Neutrophil (primary cell): ENCODE results near the gene TLE3.

Source experiments
- H3K27ac ChIP-seq: fragments of 200-600 bp; sonication (generic); 2 replicates; pipeline ENCODE4 v1.5.1; 2016; ENCODE audit warnings: mild to moderate bottlenecking, moderate library complexity
- H3K27me3 ChIP-seq: fragments of 200-600 bp; sonication (generic); 2 replicates; pipeline ENCODE4 v1.6.0; 2016; ENCODE audit warnings: mild to moderate bottlenecking
- H3K36me3 ChIP-seq: fragments of 200-600 bp; sonication (generic); 2 replicates; pipeline ENCODE4 v1.5.1; 2017
- H3K4me1 ChIP-seq, 2 experiments: fragments of 200-600 bp in 1 of 2; sonication (generic) in 1 of 2; 1 replicate in 1 of 2; 2 replicates in 1 of 2; pipeline versions ENCODE4 v1.5.1 to v1.6.1; 2013 to 2016; ENCODE audit warnings: low read depth in 1 of 2, low read length in 1 of 2, mild to moderate bottlenecking in 1 of 2, moderate library complexity in 1 of 2; ENCODE audit not compliant: control insufficient read depth in 1 of 2, insufficient read depth in 1 of 2
- H3K4me3 ChIP-seq, 2 experiments: fragments of 200-600 bp in 1 of 2; sonication (generic) in 1 of 2; 1 replicate in 1 of 2; 2 replicates in 1 of 2; pipeline ENCODE4 v1.5.1; 2013 to 2016; ENCODE audit warnings: low read depth in 1 of 2, low read length in 1 of 2, mild to moderate bottlenecking in 1 of 2, moderate library complexity in 1 of 2
- H3K9me3 ChIP-seq: fragments of 200-600 bp; sonication (generic); 2 replicates; pipeline ENCODE4 v1.5.1; 2016
- CTCF ChIP-seq: fragments of 200-600 bp; sonication (generic); IDR thresholded peaks from 2 replicates; pipeline ENCODE4 v1.5.1; 2016; ENCODE audit warnings: antibody characterized with exemption

TLE3 gene

GRCh38 chr15:70035719-70036077 is 62.0 kb downstream of the TLE3 start:
- no peaks in the 10 kb centered on the region for H3K9me3 ChIP-seq
- no peak overlapping the region for H3K4me3 ChIP-seq
- TF ChIP-seq CTCF, result no peak
- no peaks in the 10 kb centered on the region for H3K4me1 ChIP-seq
- no peak overlapping the region for H3K27ac ChIP-seq
- peaks cover 8% of the 10 kb centered on the region for H3K36me3 ChIP-seq
- H3K27me3 ChIP-seq, result no peaks in the 10 kb centered on the region

GRCh38 chr15:70035051-70035718 is 62.5 kb downstream of the TLE3 start:
- Histone ChIP-seq H3K27ac (no peak overlapping the region), H3K4me1 (no peaks in the 10 kb centered on the region), H3K27me3 (no peaks in the 10 kb centered on the region), H3K9me3 (no peaks in the 10 kb centered on the region), H3K4me3 (no peak overlapping the region), H3K36me3 (peaks cover 8% of the 10 kb centered on the region)
- no peak for TF ChIP-seq CTCF

- Histone ChIP-seq H3K27ac (no peak overlapping the region), H3K9me3 (no peaks in the 10 kb centered on the region), H3K27me3 (no peaks in the 10 kb centered on the region), H3K4me3 (no peak overlapping the region), H3K36me3 (peaks cover 8% of the 10 kb centered on the region), H3K4me1 (no peaks in the 10 kb centered on the region)
- TF ChIP-seq CTCF, result no peak
Observed at GRCh38 chr15:70034596-70034995, 63.1 kb downstream of the TLE3 start.

GRCh38 chr15:70034141-70034540 is 63.6 kb downstream of the TLE3 start:
- Histone ChIP-seq H3K27ac (no peak overlapping the region), H3K4me1 (no peaks in the 10 kb centered on the region), H3K36me3 (peaks cover 8% of the 10 kb centered on the region), H3K4me3 (no peak overlapping the region), H3K27me3 (no peaks in the 10 kb centered on the region), H3K9me3 (no peaks in the 10 kb centered on the region)
- TF ChIP-seq CTCF, result no peak

GRCh38 chr15:70033529-70034140 is 64.1 kb downstream of the TLE3 start:
- no peak overlapping the region for H3K4me3 ChIP-seq

More at GRCh38 chr15:70033529-70034140, 64.1 kb downstream of the TLE3 start:
- Histone ChIP-seq H3K27me3 (no peaks in the 10 kb centered on the region), H3K9me3 (no peaks in the 10 kb centered on the region), H3K4me1 (no peaks in the 10 kb centered on the region), H3K27ac (no peak overlapping the region), H3K36me3 (peaks cover 8% of the 10 kb centered on the region)
- no peak for TF ChIP-seq CTCF
